Stimulated activated CD8-positive, alpha-beta memory T cell treated with anti-CD3 and anti-CD28 coated beads, Interleukin-7, amount 100 ng/mL, for 1 hour (primary cell): ENCODE results near the gene MASP2.
"Not testable (repeated sequence)": the region's sequence is repeated elsewhere in the genome, so short reads cannot be mapped to it uniquely, and the experiment has no call there.

Experiments used
- DNase-seq, 2 donors: peaks; one replicate each; pipeline ENCODE4 v3.0.0-alpha.2; 2020; ENCODE audit warnings: low read depth in 2 of 2

Gene MASP2

GRCh38 chr1:11058595-11059154, 11.6 kb upstream of the MASP2 start:
- DNase-seq, result no peak

- DNase-seq, result no peak
Measured at GRCh38 chr1:11058026-11058425, 11.0 kb upstream of the MASP2 start.

GRCh38 chr1:11057477-11057876, 10.4 kb upstream of the MASP2 start:
- DNase-seq, result no peak

GRCh38 chr1:11056504-11056903, 9.5 kb upstream of the MASP2 start:
- no peak for DNase-seq

- no peak for DNase-seq
Measured at GRCh38 chr1:11055676-11056075, 8.6 kb upstream of the MASP2 start.

GRCh38 chr1:11054666-11055065, 7.6 kb upstream of the MASP2 start:
- no peak for DNase-seq

GRCh38 chr1:11054181-11054580, 7.1 kb upstream of the MASP2 start:
- DNase-seq, result no peak

- DNase-seq, result no peak
Measured at GRCh38 chr1:11053758-11054137, 6.7 kb upstream of the MASP2 start.

GRCh38 chr1:11052839-11053757, 6.1 kb upstream of the MASP2 start:
- no peak for DNase-seq

GRCh38 chr1:11051781-11052511, 4.9 kb upstream of the MASP2 start:
- DNase-seq, result no peak

GRCh38 chr1:11051121-11051520, 4.1 kb upstream of the MASP2 start:
- DNase-seq, result not testable (repeated sequence)

GRCh38 chr1:11046270-11046566, 821 bp downstream of the MASP2 start:
- DNase-seq, result no peak

GRCh38 chr1:11045428-11046269, 1.4 kb downstream of the MASP2 start:
- no peak for DNase-seq

GRCh38 chr1:11044849-11045427, 2.1 kb downstream of the MASP2 start:
- DNase-seq, result no peak

GRCh38 chr1:11044086-11044848, 2.8 kb downstream of the MASP2 start:
- DNase-seq, result no peak

- no peak for DNase-seq
Measured at GRCh38 chr1:11042995-11043874, 3.8 kb downstream of the MASP2 start.

- no peak for DNase-seq
Measured at GRCh38 chr1:11042065-11042464, 5.0 kb downstream of the MASP2 start.

GRCh38 chr1:11041048-11041447, 6.0 kb downstream of the MASP2 start:
- no peak for DNase-seq

GRCh38 chr1:11040105-11040429, 7.0 kb downstream of the MASP2 start:
- not testable (repeated sequence) for DNase-seq
